ENCODE data around the gene DUS2. TPM values are rescaled to one million over a fixed set of nuclear protein-coding genes. Genes with fewer than 3 reads are reported as not detected.
A peak's percentile ranks its signal among the peaks of the same experiment; 100 is the strongest.
"Not testable (repeated sequence)": the region's sequence is repeated elsewhere in the genome, so short reads cannot be mapped to it uniquely, and the experiment has no call there.

Gene DUS2
- polyA plus RNA-seq, 4 donors, result 7.6 to 12.6 (median 10.0) TPM

GRCh38 chr16:68107230-68107928, 84.3 kb downstream of the DUS2 start:
- peaks cover 0 to 14% of the 10 kb centered on the region in 2 donors for H3K9me3 ChIP-seq (ENCODE audit: control insufficient read depth in 2 of 2, insufficient read depth in 1 of 2, low read depth in 1 of 2, low read length in 1 of 2)
- DNase-seq; H3K4me1 ChIP-seq (ENCODE audit: control insufficient read depth in 3 of 3, insufficient read depth in 2 of 3, low read depth in 1 of 3, low read length in 2 of 3); H3K36me3 ChIP-seq (ENCODE audit: control insufficient read depth in 3 of 3, insufficient read depth in 2 of 3, low read depth in 1 of 3, low read length in 3 of 3); H3K27me3 ChIP-seq (ENCODE audit: control insufficient read depth in 3 of 3, insufficient read depth in 3 of 3, low read length in 3 of 3); FAIRE-seq; H3K4me3 ChIP-seq (ENCODE audit: low read depth in 1 of 3, low read length in 3 of 3); H3K27ac ChIP-seq (ENCODE audit: low read depth in 1 of 3, low read length in 2 of 3): not testable (repeated sequence)
- 76 to 85% (median 81%) methylated on average over 9 of the region's 9 CpGs for WGBS, 3 donors

- not testable (repeated sequence) for DNase-seq; H3K27ac ChIP-seq (ENCODE audit: low read depth in 1 of 3, low read length in 2 of 3); H3K27me3 ChIP-seq (ENCODE audit: control insufficient read depth in 3 of 3, insufficient read depth in 3 of 3, low read length in 3 of 3); H3K4me3 ChIP-seq (ENCODE audit: low read depth in 1 of 3, low read length in 3 of 3); H3K4me1 ChIP-seq (ENCODE audit: control insufficient read depth in 3 of 3, insufficient read depth in 2 of 3, low read depth in 1 of 3, low read length in 2 of 3); H3K36me3 ChIP-seq (ENCODE audit: control insufficient read depth in 3 of 3, insufficient read depth in 2 of 3, low read depth in 1 of 3, low read length in 3 of 3); FAIRE-seq
- 97 to 98% (median 97%) methylated on average over 5 of the region's 5 CpGs for WGBS, 3 donors
- H3K9me3 ChIP-seq (ENCODE audit: control insufficient read depth in 2 of 2, insufficient read depth in 1 of 2, low read depth in 1 of 2, low read length in 1 of 2), result peaks cover 0 to 14% of the 10 kb centered on the region in 2 donors
Observed at GRCh38 chr16:68109156-68109555, 86.1 kb downstream of the DUS2 start.

- not testable (repeated sequence) for H3K27me3 ChIP-seq (ENCODE audit: control insufficient read depth in 3 of 3, insufficient read depth in 3 of 3, low read length in 3 of 3); H3K4me1 ChIP-seq (ENCODE audit: control insufficient read depth in 3 of 3, insufficient read depth in 2 of 3, low read depth in 1 of 3, low read length in 2 of 3); FAIRE-seq; H3K36me3 ChIP-seq (ENCODE audit: control insufficient read depth in 3 of 3, insufficient read depth in 2 of 3, low read depth in 1 of 3, low read length in 3 of 3); H3K27ac ChIP-seq (ENCODE audit: low read depth in 1 of 3, low read length in 2 of 3); H3K4me3 ChIP-seq (ENCODE audit: low read depth in 1 of 3, low read length in 3 of 3); DNase-seq
- H3K9me3 ChIP-seq (ENCODE audit: control insufficient read depth in 2 of 2, insufficient read depth in 1 of 2, low read depth in 1 of 2, low read length in 1 of 2), result peaks cover 0 to 10% of the 10 kb centered on the region in 2 donors
- WGBS, 3 donors, result 94 to 97% (median 96%) methylated on average over 2 of the region's 2 CpGs
Observed at GRCh38 chr16:68110611-68111010, 87.5 kb downstream of the DUS2 start.

GRCh38 chr16:68111379-68111778, 88.3 kb downstream of the DUS2 start:
- WGBS, 3 donors, result 86 to 92% (median 89%) methylated on average over 2 of the region's 2 CpGs

GRCh38 chr16:68113059-68113761, 90.1 kb downstream of the DUS2 start:
- Histone ChIP-seq H3K27me3 (ENCODE audit: control insufficient read depth in 3 of 3, insufficient read depth in 3 of 3, low read length in 3 of 3) (no peaks in the 10 kb centered on the region), H3K9me3 (ENCODE audit: control insufficient read depth in 2 of 2, insufficient read depth in 1 of 2, low read depth in 1 of 2, low read length in 1 of 2) (peaks cover 0 to 7% of the 10 kb centered on the region in 2 donors), H3K4me1 (ENCODE audit: control insufficient read depth in 3 of 3, insufficient read depth in 2 of 3, low read depth in 1 of 3, low read length in 2 of 3) (peaks cover 0 to 5% (median 0%) of the 10 kb centered on the region in 3 donors), H3K4me3 (ENCODE audit: low read depth in 1 of 3, low read length in 3 of 3) (no peak overlapping the region), H3K27ac (ENCODE audit: low read depth in 1 of 3, low read length in 2 of 3) (no peak overlapping the region), H3K36me3 (ENCODE audit: control insufficient read depth in 3 of 3, insufficient read depth in 2 of 3, low read depth in 1 of 3, low read length in 3 of 3) (peaks cover 0 to 8% (median 0%) of the 10 kb centered on the region in 3 donors)
- FAIRE-seq, result no peak
- DNase-seq, result no peak
- WGBS, 3 donors, result 80 to 87% (median 81%) methylated on average over 5 of the region's 5 CpGs

More at GRCh38 chr16:68111379-68111778, 88.3 kb downstream of the DUS2 start:
- DNase-seq (no peak), FAIRE-seq (no peak)
- no peak overlapping the region for H3K4me3 ChIP-seq (ENCODE audit: low read depth in 1 of 3, low read length in 3 of 3)
- H3K27me3 ChIP-seq (ENCODE audit: control insufficient read depth in 3 of 3, insufficient read depth in 3 of 3, low read length in 3 of 3), result no peaks in the 10 kb centered on the region
- H3K9me3 ChIP-seq (ENCODE audit: control insufficient read depth in 2 of 2, insufficient read depth in 1 of 2, low read depth in 1 of 2, low read length in 1 of 2), result peaks cover 0 to 8% of the 10 kb centered on the region in 2 donors
- H3K27ac ChIP-seq (ENCODE audit: low read depth in 1 of 3, low read length in 2 of 3), result no peak overlapping the region
- peaks cover 0 to 5% (median 0%) of the 10 kb centered on the region in 3 donors for H3K4me1 ChIP-seq (ENCODE audit: control insufficient read depth in 3 of 3, insufficient read depth in 2 of 3, low read depth in 1 of 3, low read length in 2 of 3)
- peaks cover 0 to 5% (median 0%) of the 10 kb centered on the region in 3 donors for H3K36me3 ChIP-seq (ENCODE audit: control insufficient read depth in 3 of 3, insufficient read depth in 2 of 3, low read depth in 1 of 3, low read length in 3 of 3)

- peaks cover 0 to 5% (median 0%) of the 10 kb centered on the region in 3 donors for H3K4me1 ChIP-seq (ENCODE audit: control insufficient read depth in 3 of 3, insufficient read depth in 2 of 3, low read depth in 1 of 3, low read length in 2 of 3)
- DNase-seq (no peak), FAIRE-seq (no peak)
- 96 to 98% (median 97%) methylated on average over 11 to 12 of the region's 12 CpGs for WGBS, 3 donors
- no peak overlapping the region for H3K4me3 ChIP-seq (ENCODE audit: low read depth in 1 of 3, low read length in 3 of 3)
- peaks cover 0 to 6% of the 10 kb centered on the region in 2 donors for H3K9me3 ChIP-seq (ENCODE audit: control insufficient read depth in 2 of 2, insufficient read depth in 1 of 2, low read depth in 1 of 2, low read length in 1 of 2)
- no peak overlapping the region for H3K27ac ChIP-seq (ENCODE audit: low read depth in 1 of 3, low read length in 2 of 3)
- H3K36me3 ChIP-seq (ENCODE audit: control insufficient read depth in 3 of 3, insufficient read depth in 2 of 3, low read depth in 1 of 3, low read length in 3 of 3), result peaks cover 0 to 8% (median 0%) of the 10 kb centered on the region in 3 donors
- no peaks in the 10 kb centered on the region for H3K27me3 ChIP-seq (ENCODE audit: control insufficient read depth in 3 of 3, insufficient read depth in 3 of 3, low read length in 3 of 3)
Observed at GRCh38 chr16:68113765-68114240, 90.7 kb downstream of the DUS2 start.

GRCh38 chr16:68114939-68115338, 91.9 kb downstream of the DUS2 start:
- not testable (repeated sequence) for H3K27ac ChIP-seq (ENCODE audit: low read depth in 1 of 3, low read length in 2 of 3); H3K27me3 ChIP-seq (ENCODE audit: control insufficient read depth in 3 of 3, insufficient read depth in 3 of 3, low read length in 3 of 3); FAIRE-seq; H3K36me3 ChIP-seq (ENCODE audit: control insufficient read depth in 3 of 3, insufficient read depth in 2 of 3, low read depth in 1 of 3, low read length in 3 of 3); H3K4me3 ChIP-seq (ENCODE audit: low read depth in 1 of 3, low read length in 3 of 3); H3K9me3 ChIP-seq (ENCODE audit: control insufficient read depth in 2 of 2, insufficient read depth in 1 of 2, low read depth in 1 of 2, low read length in 1 of 2); H3K4me1 ChIP-seq (ENCODE audit: control insufficient read depth in 3 of 3, insufficient read depth in 2 of 3, low read depth in 1 of 3, low read length in 2 of 3); DNase-seq
- WGBS, 3 donors, result 90 to 93% (median 93%) methylated on average over 8 of the region's 8 CpGs

- H3K9me3 ChIP-seq (ENCODE audit: control insufficient read depth in 2 of 2, insufficient read depth in 1 of 2, low read depth in 1 of 2, low read length in 1 of 2), result peaks cover 0 to 3% of the 10 kb centered on the region in 2 donors
- no peak for DNase-seq
- peaks cover 0 to 8% (median 0%) of the 10 kb centered on the region in 3 donors for H3K36me3 ChIP-seq (ENCODE audit: control insufficient read depth in 3 of 3, insufficient read depth in 2 of 3, low read depth in 1 of 3, low read length in 3 of 3)
- H3K27me3 ChIP-seq (ENCODE audit: control insufficient read depth in 3 of 3, insufficient read depth in 3 of 3, low read length in 3 of 3), result no peaks in the 10 kb centered on the region
- no peak for FAIRE-seq
- peaks cover 0 to 5% (median 0%) of the 10 kb centered on the region in 3 donors for H3K4me1 ChIP-seq (ENCODE audit: control insufficient read depth in 3 of 3, insufficient read depth in 2 of 3, low read depth in 1 of 3, low read length in 2 of 3)
- 32 to 52% (median 41%) methylated on average over 2 of the region's 2 CpGs for WGBS, 3 donors
- H3K27ac ChIP-seq (ENCODE audit: low read depth in 1 of 3, low read length in 2 of 3), result peak overlapping the region in 1 of 3 donors; percentile 22
- H3K4me3 ChIP-seq (ENCODE audit: low read depth in 1 of 3, low read length in 3 of 3), result no peak overlapping the region
Observed at GRCh38 chr16:68115851-68116250, 92.8 kb downstream of the DUS2 start.
